T-cell (primary cell): ENCODE data around the gene PARP12. TPM values are rescaled to one million over a fixed set of nuclear protein-coding genes. Genes with fewer than 3 reads are reported as not detected.

Source experiments
- ATAC-seq, 4 experiments: fragments of 200-7000 bp in 3 of 4; fragments of 150-1000 bp in 1 of 4; cut with Tn5 transposase; replicated peaks in 1 of 4; 1 replicate in 3 of 4; 2 replicates in 1 of 4; pipeline ENCODE4 v1.10.0; 2021; ENCODE audit warnings: moderate library complexity in 3 of 4, mild to moderate bottlenecking in 2 of 4, moderate number of reproducible peaks in 1 of 4
- CTCF ChIA-PET, 2 donors: fragments of 300-600 bp; sonication (Branson Sonifier 250); formaldehyde crosslinking; loops; one replicate each; lab custom pipeline; 2022; ENCODE audit warnings: antibody characterized with exemption in 2 of 2; lab: Charles Lee
- POLR2A ChIA-PET, 2 donors: fragments of 300-600 bp; sonication (Branson Sonifier 250); formaldehyde crosslinking; loops; one replicate each; lab custom pipeline; 2022; ENCODE audit warnings: antibody characterized with exemption in 2 of 2; lab: Charles Lee
- DNase-seq, 35 experiments: peaks; one replicate each; pipeline versions ENCODE4 v3.0.0 to v3.0.0-alpha.2; 2013 to 2023
- H3K27ac ChIP-seq: one replicate; pipeline ENCODE4 v1.5.1; 2013; ENCODE audit warnings: low read length
- H3K27me3 ChIP-seq, 2 experiments: replicated peaks in 1 of 2; 1 replicate in 1 of 2; 2 replicates in 1 of 2; pipeline versions ENCODE4 v1.6.1 to v1.7.0; 2013; ENCODE audit warnings: low read length in 1 of 2, mixed read lengths in 1 of 2; ENCODE audit not compliant: control insufficient read depth in 2 of 2, insufficient read depth in 2 of 2; ENCODE audit errors: extremely low read depth in 1 of 2
- H3K36me3 ChIP-seq, 2 donors: 1 replicate in 1 of 2; 2 replicates in 1 of 2; pipeline versions ENCODE4 v1.6.1 to v1.7.0; 2013; ENCODE audit warnings: low read length in 1 of 2; ENCODE audit not compliant: control insufficient read depth in 2 of 2, insufficient read depth in 1 of 2; ENCODE audit errors: extremely low read depth in 1 of 2
- H3K4me1 ChIP-seq, 2 experiments: 1 replicate in 1 of 2; 2 replicates in 1 of 2; pipeline versions ENCODE4 v1.6.1 to v1.7.0; 2013; ENCODE audit warnings: low read length in 2 of 2, mixed read lengths in 1 of 2; ENCODE audit not compliant: insufficient read depth in 2 of 2, control insufficient read depth in 1 of 2; ENCODE audit errors: extremely low read depth in 1 of 2
- H3K4me3 ChIP-seq, 2 donors: 1 replicate in 1 of 2; 2 replicates in 1 of 2; pipeline versions ENCODE4 v1.5.1 to v1.7.0; 2013; ENCODE audit warnings: mild to moderate bottlenecking in 2 of 2, low read length in 1 of 2, moderate library complexity in 1 of 2; ENCODE audit not compliant: control insufficient read depth in 1 of 2; ENCODE audit errors: extremely low read depth in 1 of 2
- H3K9me3 ChIP-seq: 2 replicates; pipeline ENCODE4 v1.7.0; 2013
- H3K27ac Mint-ChIP-seq, 2 donors: one replicate each; pipeline ENCODE4 v1.8.0; 2020 to 2021; ENCODE audit warnings: mild to moderate bottlenecking in 2 of 2, mixed read lengths in 2 of 2
- H3K27me3 Mint-ChIP-seq, 2 donors: one replicate each; pipeline ENCODE4 v1.8.0; 2021 to 2022; ENCODE audit warnings: mixed read lengths in 2 of 2
- H3K36me3 Mint-ChIP-seq: one replicate; pipeline ENCODE4 v1.8.0; 2021; ENCODE audit warnings: mixed read lengths
- H3K4me1 Mint-ChIP-seq, 3 donors: one replicate each; pipeline ENCODE4 v1.8.0; 2020 to 2022; ENCODE audit warnings: mixed read lengths in 3 of 3, mild to moderate bottlenecking in 1 of 3
- H3K4me3 Mint-ChIP-seq, 3 donors: one replicate each; pipeline ENCODE4 v1.8.0; 2020 to 2022; ENCODE audit warnings: mild to moderate bottlenecking in 3 of 3, mixed read lengths in 3 of 3, moderate library complexity in 3 of 3
- H3K9me3 Mint-ChIP-seq, 3 donors: one replicate each; pipeline ENCODE4 v1.8.0; 2020 to 2022; ENCODE audit warnings: mixed read lengths in 3 of 3
- WGBS: methylation state at CpG from one replicate; pipeline ENCODE4 v1.1.5; 2013; ENCODE audit warnings: missing lambda C conversion rate; ENCODE audit not compliant: insufficient coverage; 5-methylcytosine and 5-hydroxymethylcytosine counted together
- total RNA-seq, 35 experiments: library from RNA in 6 of 35; stranded (reverse) in 6 of 35; fragments of 120-200 nt in 1 of 35; gene quantifications; one replicate each; pipeline versions ENCODE4 v1.2.1 to v1.2.4 and lab custom pipeline; 2013 to 2026

Gene PARP12
- total RNA-seq, 5 donors from 2014 or later (not counting 1 experiment from before 2014, with no cell fraction given) = 104 to 129 (median 108) TPM

GRCh38 chr7:140013676-140014075, 49.1 kb downstream of the PARP12 start:
- WGBS = 95% methylated on average over 4 of the region's 4 CpGs
- no peak overlapping the region for H3K27ac ChIP-seq
- CTCF ChIA-PET = no interaction called here
- H3K9me3 ChIP-seq = no peaks in the 10 kb centered on the region
- no peak for DNase-seq
- H3K4me1 ChIP-seq = no peaks in the 10 kb centered on the region
- H3K4me3 Mint-ChIP-seq = no peak overlapping the region
- peaks cover 0 to 4% of the 10 kb centered on the region in 2 experiments for H3K27me3 ChIP-seq
- no peak overlapping the region for H3K4me3 ChIP-seq
- peaks cover 2% of the 10 kb centered on the region for H3K36me3 Mint-ChIP-seq
- peaks cover 0 to 3% of the 10 kb centered on the region in 2 donors for H3K36me3 ChIP-seq
- no peaks in the 10 kb centered on the region for H3K4me1 Mint-ChIP-seq
- no peaks in the 10 kb centered on the region for H3K9me3 Mint-ChIP-seq
- no peak for ATAC-seq
- H3K27me3 Mint-ChIP-seq = peaks cover 0 to 4% of the 10 kb centered on the region in 2 donors
- POLR2A ChIA-PET = no interaction called here
- H3K27ac Mint-ChIP-seq = no peak overlapping the region

GRCh38 chr7:140010194-140010895, 52.4 kb downstream of the PARP12 start:
- H3K27ac Mint-ChIP-seq = no peak overlapping the region
- 82% methylated on average over 6 of the region's 9 CpGs for WGBS
- peaks cover 2% of the 10 kb centered on the region for H3K36me3 Mint-ChIP-seq

DNA sequence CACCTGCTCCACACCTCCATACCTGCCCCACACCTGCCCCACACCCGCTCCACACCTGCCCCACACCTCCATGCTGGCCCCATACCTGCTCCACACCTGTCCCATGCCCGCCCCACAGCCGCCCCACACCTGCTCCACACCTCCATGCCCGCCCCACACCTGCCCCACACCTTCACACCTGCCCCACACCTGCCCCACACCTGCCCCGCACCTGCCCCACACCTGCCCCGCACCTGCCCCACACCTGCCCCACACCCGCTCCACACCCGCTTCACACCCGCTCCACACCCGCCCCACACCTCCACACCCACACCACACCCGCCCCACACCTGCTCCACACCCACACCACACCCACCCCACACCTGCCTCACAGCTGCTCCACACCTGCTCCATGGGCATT, 53.0 kb downstream of the PARP12 start:
- H3K27ac Mint-ChIP-seq = no peak overlapping the region

More at GRCh38 chr7:140010194-140010895, 52.4 kb downstream of the PARP12 start:
- no peak overlapping the region for H3K27ac ChIP-seq
- ChIA-PET POLR2A (no interaction called here), CTCF (interaction anchor here (0.6 to 0.8 kb wide), 5 partner anchors 198 to 405 kb away, joined by 3 to 6 read pairs (median 5); no protein-coding TSS in a partner anchor)
- DNase-seq (no peak), ATAC-seq (no peak)
- H3K4me3 Mint-ChIP-seq = no peak overlapping the region
- H3K9me3 Mint-ChIP-seq = no peaks in the 10 kb centered on the region
- H3K9me3 ChIP-seq = no peaks in the 10 kb centered on the region
- H3K4me1 Mint-ChIP-seq = no peaks in the 10 kb centered on the region
- H3K27me3 ChIP-seq = peaks cover 0 to 4% of the 10 kb centered on the region in 2 experiments
- no peaks in the 10 kb centered on the region for H3K4me1 ChIP-seq
- peaks cover 0 to 4% of the 10 kb centered on the region in 2 donors for H3K27me3 Mint-ChIP-seq
- H3K4me3 ChIP-seq = no peak overlapping the region
- H3K36me3 ChIP-seq = no peaks in the 10 kb centered on the region

DNA sequence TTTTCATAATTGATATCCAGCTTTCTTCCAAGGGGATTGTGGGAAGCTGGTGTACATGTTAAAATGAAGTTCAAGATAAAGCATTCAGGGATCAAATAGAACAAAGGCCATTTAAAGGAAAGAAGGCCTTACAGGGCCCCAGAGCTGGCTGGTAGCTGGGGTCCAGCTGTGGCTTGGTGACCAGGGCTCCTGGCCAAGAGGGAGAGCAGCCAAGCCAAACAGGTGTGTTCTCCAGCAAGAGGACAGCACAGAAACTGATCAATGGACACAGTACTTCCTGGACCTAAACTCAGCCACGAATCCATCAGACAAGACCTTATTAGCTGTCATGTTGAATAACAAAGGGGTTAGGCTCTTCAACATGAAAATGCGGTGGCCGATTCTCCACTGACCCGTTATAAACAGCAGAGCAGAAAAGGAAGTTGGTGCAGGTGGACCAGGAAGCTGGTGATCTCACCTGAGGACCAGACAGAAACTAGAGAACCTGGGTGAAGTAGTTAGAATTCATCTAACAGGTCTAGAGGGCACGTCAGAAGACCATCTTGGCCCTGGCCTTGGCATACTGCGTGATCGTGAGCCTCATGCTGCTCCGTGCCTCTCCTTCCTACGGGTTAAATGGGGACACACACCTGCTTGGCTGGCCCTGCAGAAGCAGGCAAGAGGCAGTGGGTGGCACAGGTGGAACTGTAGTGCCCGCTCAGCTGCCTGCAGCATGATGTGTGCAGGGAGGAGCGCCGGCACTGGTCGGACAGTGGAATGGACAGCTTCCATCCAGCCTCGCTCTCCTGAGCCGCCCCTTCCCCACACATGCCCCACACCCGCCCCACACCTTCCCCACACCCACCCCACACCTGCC, 53.8 kb downstream of the PARP12 start:
- ATAC-seq (no peak), DNase-seq (no peak)
- Mint-ChIP-seq H3K36me3 (peaks cover 2% of the 10 kb centered on the region), H3K4me3 (no peak overlapping the region), H3K27me3 (peaks cover 0 to 4% of the 10 kb centered on the region in 2 donors), H3K9me3 (no peaks in the 10 kb centered on the region), H3K27ac (no peak overlapping the region), H3K4me1 (no peaks in the 10 kb centered on the region)
- Histone ChIP-seq H3K27me3 (peaks cover 0 to 4% of the 10 kb centered on the region in 2 experiments), H3K4me3 (no peak overlapping the region), H3K36me3 (no peaks in the 10 kb centered on the region), H3K27ac (no peak overlapping the region), H3K9me3 (no peaks in the 10 kb centered on the region), H3K4me1 (no peaks in the 10 kb centered on the region)
- ChIA-PET CTCF (no interaction called here), POLR2A (no interaction called here)
- 93% methylated on average over 13 of the region's 16 CpGs for WGBS

More for the DNA sequence above, 53.0 kb downstream of the PARP12 start:
- H3K4me1 ChIP-seq = no peaks in the 10 kb centered on the region
- DNase-seq (no peak), ATAC-seq (no peak)
- no peaks in the 10 kb centered on the region for H3K9me3 ChIP-seq
- H3K4me3 ChIP-seq = no peak overlapping the region
- no peaks in the 10 kb centered on the region for H3K9me3 Mint-ChIP-seq
- CTCF ChIA-PET = interaction anchor here in 1 of 2 donors (0.6 kb wide), 1 partner anchor 390 kb away, joined by 5 read pairs; no protein-coding TSS in a partner anchor
- H3K27ac ChIP-seq = no peak overlapping the region
- peaks cover 0 to 4% of the 10 kb centered on the region in 2 donors for H3K27me3 Mint-ChIP-seq
- no peak overlapping the region for H3K4me3 Mint-ChIP-seq
- no peaks in the 10 kb centered on the region for H3K4me1 Mint-ChIP-seq
- WGBS = 83% methylated on average over 8 of the region's 11 CpGs
- no peaks in the 10 kb centered on the region for H3K36me3 ChIP-seq
- POLR2A ChIA-PET = no interaction called here
- H3K27me3 ChIP-seq = peaks cover 0 to 4% of the 10 kb centered on the region in 2 experiments
- H3K36me3 Mint-ChIP-seq = peaks cover 2% of the 10 kb centered on the region

DNA sequence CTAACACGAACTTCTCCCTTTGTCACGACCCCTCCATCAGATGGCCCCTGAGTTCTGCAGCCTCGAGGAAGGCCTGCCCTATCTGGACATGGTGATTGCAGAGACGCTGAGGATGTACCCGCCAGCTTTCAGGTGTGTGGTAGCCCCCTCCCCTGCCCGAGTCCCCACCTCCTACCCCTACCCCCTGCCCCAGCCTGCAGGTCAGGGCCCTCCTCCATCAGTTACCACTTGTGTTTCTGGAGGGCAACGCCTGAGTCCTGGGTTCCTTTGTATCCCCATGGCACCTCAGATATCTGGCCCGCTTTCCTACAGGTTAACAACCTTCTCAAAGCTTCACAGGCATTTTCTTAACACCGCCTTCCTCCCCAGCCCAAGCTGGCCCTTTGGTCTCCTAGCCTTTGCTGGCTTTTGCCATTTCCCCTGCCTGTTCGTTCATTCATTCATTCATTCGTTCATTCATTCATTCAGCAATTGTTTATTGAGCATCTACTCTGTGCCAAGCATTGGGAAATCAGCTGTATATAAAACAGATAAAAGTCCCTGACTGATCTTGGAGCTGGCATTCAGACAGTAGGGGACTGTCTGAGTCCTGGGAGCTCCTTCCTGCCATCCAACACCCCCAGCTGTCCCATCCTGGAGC, 55.6 kb downstream of the PARP12 start:
- H3K9me3 Mint-ChIP-seq = no peaks in the 10 kb centered on the region
- H3K27me3 ChIP-seq = peaks cover 0 to 3% of the 10 kb centered on the region in 2 experiments
- POLR2A ChIA-PET = interaction anchor here (0.5 kb wide), 2 partner anchors 302 to 402 kb away, joined by 3 to 11 read pairs; no protein-coding TSS in a partner anchor
- peaks cover 0 to 4% of the 10 kb centered on the region in 2 donors for H3K27me3 Mint-ChIP-seq
- H3K4me1 ChIP-seq = no peaks in the 10 kb centered on the region
- H3K4me3 Mint-ChIP-seq = no peak overlapping the region
- H3K27ac Mint-ChIP-seq = no peak overlapping the region
- 87% methylated on average over 5 of the region's 11 CpGs for WGBS
- no peak overlapping the region for H3K27ac ChIP-seq
- CTCF ChIA-PET = interaction anchor here in 1 of 2 donors (0.9 kb wide), 1 partner anchor 361 kb away, joined by 3 read pairs; no protein-coding TSS in a partner anchor
- H3K4me3 ChIP-seq = no peak overlapping the region
- H3K36me3 ChIP-seq = no peaks in the 10 kb centered on the region
- ATAC-seq (no peak), DNase-seq (no peak)
- H3K9me3 ChIP-seq = no peaks in the 10 kb centered on the region
- H3K36me3 Mint-ChIP-seq = no peaks in the 10 kb centered on the region
- H3K4me1 Mint-ChIP-seq = no peaks in the 10 kb centered on the region

- H3K36me3 ChIP-seq = no peaks in the 10 kb centered on the region
- H3K4me3 Mint-ChIP-seq = no peak overlapping the region
- no peaks in the 10 kb centered on the region for H3K36me3 Mint-ChIP-seq
- ATAC-seq (no peak), DNase-seq (no peak)
- H3K4me1 Mint-ChIP-seq = no peaks in the 10 kb centered on the region
- WGBS = 100% methylated on average over 3 of the region's 10 CpGs
- no peaks in the 10 kb centered on the region for H3K27me3 ChIP-seq
- no peak overlapping the region for H3K27ac ChIP-seq
- no peak overlapping the region for H3K4me3 ChIP-seq
- no peak overlapping the region for H3K27ac Mint-ChIP-seq
- CTCF ChIA-PET = interaction anchor here (1.5 to 1.9 kb wide), 2 partner anchors 361 to 404 kb away, joined by 5 to 7 read pairs; no protein-coding TSS in a partner anchor
- no peaks in the 10 kb centered on the region for H3K9me3 ChIP-seq
- H3K4me1 ChIP-seq = no peaks in the 10 kb centered on the region
- peaks cover 0 to 4% of the 10 kb centered on the region in 2 donors for H3K27me3 Mint-ChIP-seq
- H3K9me3 Mint-ChIP-seq = no peaks in the 10 kb centered on the region
- POLR2A ChIA-PET = no interaction called here
Observed at GRCh38 chr7:140006600-140006999, 56.2 kb downstream of the PARP12 start.
